Stimulated activated naive CD8-positive, alpha-beta T cell treated with anti-CD3 and anti-CD28 coated beads, Interleukin-15, amount 100 ng/mL, for 72 hours (primary cell): ENCODE data around the gene PHF2.

Experiments used
- ATAC-seq: fragments of 150-1000 bp; cut with Tn5 transposase; 2 replicates; pipeline ENCODE4 v1.10.0; 2021; ENCODE audit warnings: mild to moderate bottlenecking, moderate library complexity
- DNase-seq, 2 donors: peaks; one replicate each; pipeline ENCODE4 v3.0.0; 2021 to 2022
- H3K27ac Mint-ChIP-seq, 2 donors: one replicate each; pipeline ENCODE4 v1.8.0; 2022; ENCODE audit warnings: mild to moderate bottlenecking in 2 of 2, mixed read lengths in 2 of 2, moderate library complexity in 2 of 2
- H3K27me3 Mint-ChIP-seq: one replicate; pipeline ENCODE4 v1.8.0; 2022; ENCODE audit warnings: mixed read lengths
- H3K4me1 Mint-ChIP-seq: one replicate; pipeline ENCODE4 v1.8.0; 2022; ENCODE audit warnings: mild to moderate bottlenecking, mixed read lengths
- H3K4me3 Mint-ChIP-seq, 2 donors: one replicate each; pipeline ENCODE4 v1.8.0; 2022; ENCODE audit warnings: mild to moderate bottlenecking in 2 of 2, mixed read lengths in 2 of 2, moderate library complexity in 1 of 2
- H3K9me3 Mint-ChIP-seq, 2 donors: one replicate each; pipeline ENCODE4 v1.8.0; 2022; ENCODE audit warnings: mixed read lengths in 2 of 2

Gene PHF2

DNA sequence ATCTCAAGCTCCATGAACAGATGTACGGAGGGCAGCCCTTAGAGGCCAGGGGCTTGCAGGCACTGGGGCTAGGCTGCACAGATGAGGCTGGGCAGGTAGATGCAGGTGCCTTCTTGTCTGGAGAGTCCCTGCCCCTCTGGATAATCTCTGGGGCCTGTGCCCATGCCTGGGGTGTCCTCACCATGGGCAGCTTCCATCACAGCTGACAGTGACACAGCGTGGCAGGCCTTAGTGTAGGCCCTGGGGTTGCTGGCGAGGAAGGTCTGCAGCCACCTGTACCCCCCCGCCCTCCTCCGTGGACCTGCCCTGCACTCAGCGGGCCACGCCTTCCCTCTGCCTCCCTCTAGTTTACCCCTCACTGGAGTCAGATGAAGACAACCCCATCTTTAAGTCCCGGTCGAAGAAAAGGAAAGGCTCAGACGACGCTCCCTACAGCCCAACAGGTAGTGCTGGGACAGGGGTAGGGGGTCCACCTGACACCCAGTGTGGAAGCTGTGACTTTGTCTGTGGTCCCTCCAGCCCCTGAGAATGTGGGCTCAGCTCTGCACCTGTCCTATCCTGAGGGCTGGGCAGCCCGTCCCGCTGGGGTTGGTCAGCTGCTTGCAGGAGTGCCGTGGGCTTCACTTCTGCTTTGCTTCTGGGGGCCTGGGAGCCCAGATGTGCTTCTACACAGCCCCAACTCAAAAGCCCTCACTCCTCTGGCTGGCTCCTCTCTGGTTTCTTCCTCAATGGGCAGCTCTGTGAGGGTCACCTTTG lies 98.4 kb downstream of the PHF2 start:
- DNase-seq (peak in 1 of 2 donors; percentile 7), ATAC-seq (no peak)
- Mint-ChIP-seq H3K27ac (peak overlapping the region in 1 of 2 donors; percentile 27), H3K4me1 (no peaks in the 10 kb centered on the region), H3K9me3 (peaks cover 0 to 8% of the 10 kb centered on the region in 2 donors), H3K4me3 (no peak overlapping the region), H3K27me3 (no peaks in the 10 kb centered on the region)

GRCh38 chr9:93675336-93676150 lies 99.2 kb downstream of the PHF2 start:
- no peaks in the 10 kb centered on the region for H3K27me3 Mint-ChIP-seq
- ATAC-seq (peak; percentile 25), DNase-seq (peak in 1 of 2 donors; percentile 6)
- H3K4me1 Mint-ChIP-seq = no peaks in the 10 kb centered on the region
- peak overlapping the region in 1 of 2 donors; percentile 89 for H3K27ac Mint-ChIP-seq
- peaks cover 0 to 8% of the 10 kb centered on the region in 2 donors for H3K9me3 Mint-ChIP-seq
- H3K4me3 Mint-ChIP-seq = no peak overlapping the region

GRCh38 chr9:93676310-93677047 lies 100.1 kb downstream of the PHF2 start:
- peak in 1 of 2 donors; percentile 5 for DNase-seq
- no peak overlapping the region for H3K4me3 Mint-ChIP-seq
- no peak for ATAC-seq
- H3K27me3 Mint-ChIP-seq = no peaks in the 10 kb centered on the region
- H3K27ac Mint-ChIP-seq = peak overlapping the region in 1 of 2 donors; percentile 89
- H3K9me3 Mint-ChIP-seq = no peaks in the 10 kb centered on the region
- peaks cover under 1% of the 10 kb centered on the region for H3K4me1 Mint-ChIP-seq

- H3K9me3 Mint-ChIP-seq = no peaks in the 10 kb centered on the region
- H3K27me3 Mint-ChIP-seq = no peaks in the 10 kb centered on the region
- ATAC-seq = no peak
- H3K4me1 Mint-ChIP-seq = peaks cover 6% of the 10 kb centered on the region
- no peak overlapping the region for H3K4me3 Mint-ChIP-seq
- DNase-seq = peak in 1 of 2 donors; percentile 7
- no peak overlapping the region for H3K27ac Mint-ChIP-seq
These were observed 100.7 kb downstream of the PHF2 start for GRCh38 chr9:93677048-93677571.

GRCh38 chr9:93677641-93678136 lies 101.3 kb downstream of the PHF2 start:
- DNase-seq (peak in 1 of 2 donors; percentile 6), ATAC-seq (no peak)
- Mint-ChIP-seq H3K4me1 (peaks cover 10% of the 10 kb centered on the region), H3K27me3 (no peaks in the 10 kb centered on the region), H3K9me3 (no peaks in the 10 kb centered on the region), H3K4me3 (no peak overlapping the region), H3K27ac (no peak overlapping the region)

- Mint-ChIP-seq H3K4me1 (peaks cover 10% of the 10 kb centered on the region), H3K4me3 (no peak overlapping the region), H3K27me3 (no peaks in the 10 kb centered on the region), H3K27ac (peak overlapping the region in 1 of 2 donors; percentile 76), H3K9me3 (no peaks in the 10 kb centered on the region)
- ATAC-seq (no peak), DNase-seq (peak in 1 of 2 donors; percentile 3)
These were observed 102.0 kb downstream of the PHF2 start for GRCh38 chr9:93678199-93679019.

DNA sequence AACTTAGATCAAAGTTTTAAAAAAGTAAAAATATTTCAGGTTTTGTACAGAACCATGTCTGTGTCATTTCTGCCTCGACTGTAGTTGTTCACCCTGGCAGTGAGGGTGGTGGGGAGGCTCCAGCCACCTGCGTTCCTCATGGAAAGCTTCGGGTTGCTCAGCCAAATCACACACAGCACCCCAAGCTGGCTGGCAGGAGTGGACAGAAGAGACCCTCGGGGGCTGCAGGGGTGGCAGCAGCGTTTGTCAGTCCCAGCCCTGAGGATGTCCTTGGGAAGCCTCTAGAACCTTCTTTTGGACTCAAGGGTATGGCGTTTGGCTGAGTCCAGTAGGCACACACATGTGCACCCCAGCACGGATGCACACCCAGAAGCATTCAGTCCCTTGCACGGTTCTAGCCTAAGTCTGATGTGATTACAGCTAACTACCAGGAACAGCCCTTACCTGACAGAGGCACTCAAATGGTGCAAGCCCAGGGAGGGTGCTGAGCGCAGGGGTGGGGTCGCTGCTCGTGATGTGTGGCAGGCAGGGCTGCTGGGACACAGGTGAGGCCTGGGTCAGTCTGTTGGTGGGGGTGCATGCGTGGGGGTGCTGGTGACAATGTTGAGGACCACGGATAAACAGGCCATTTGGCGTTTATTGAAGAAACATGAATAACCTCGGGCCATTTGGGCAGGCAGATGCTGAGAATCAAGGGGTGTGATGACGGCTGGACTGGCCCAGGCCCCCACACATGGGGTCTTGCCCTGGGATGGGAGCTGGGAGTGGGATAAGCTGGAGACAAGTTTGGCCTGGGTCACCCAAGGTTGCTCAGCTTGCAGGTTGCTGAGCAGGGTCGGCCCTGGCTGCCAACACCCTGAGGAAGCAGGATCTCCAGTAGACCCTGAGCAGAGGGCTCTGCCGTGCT lies 103.4 kb downstream of the PHF2 start:
- no peaks in the 10 kb centered on the region for H3K27me3 Mint-ChIP-seq
- no peaks in the 10 kb centered on the region for H3K9me3 Mint-ChIP-seq
- H3K27ac Mint-ChIP-seq = no peak overlapping the region
- H3K4me3 Mint-ChIP-seq = no peak overlapping the region
- ATAC-seq (no peak), DNase-seq (peak in 1 of 2 donors; percentile 10)
- peaks cover 10% of the 10 kb centered on the region for H3K4me1 Mint-ChIP-seq

- H3K27me3 Mint-ChIP-seq = peaks cover 2% of the 10 kb centered on the region
- DNase-seq = peak in 1 of 2 donors; percentile 7
- peaks cover 10% of the 10 kb centered on the region for H3K4me1 Mint-ChIP-seq
- ATAC-seq = peak; percentile 24
- no peaks in the 10 kb centered on the region for H3K9me3 Mint-ChIP-seq
- H3K4me3 Mint-ChIP-seq = no peak overlapping the region
- no peak overlapping the region for H3K27ac Mint-ChIP-seq
These were observed 104.3 kb downstream of the PHF2 start for GRCh38 chr9:93680443-93681268.

GRCh38 chr9:93681269-93682154 lies 105.1 kb downstream of the PHF2 start:
- peaks cover 11% of the 10 kb centered on the region for H3K27me3 Mint-ChIP-seq
- DNase-seq = peak in 1 of 2 donors; percentile 6
- no peak overlapping the region for H3K4me3 Mint-ChIP-seq
- peak; percentile 24 for ATAC-seq
- no peak overlapping the region for H3K27ac Mint-ChIP-seq
- peaks cover 10% of the 10 kb centered on the region for H3K4me1 Mint-ChIP-seq
- no peaks in the 10 kb centered on the region for H3K9me3 Mint-ChIP-seq

DNA sequence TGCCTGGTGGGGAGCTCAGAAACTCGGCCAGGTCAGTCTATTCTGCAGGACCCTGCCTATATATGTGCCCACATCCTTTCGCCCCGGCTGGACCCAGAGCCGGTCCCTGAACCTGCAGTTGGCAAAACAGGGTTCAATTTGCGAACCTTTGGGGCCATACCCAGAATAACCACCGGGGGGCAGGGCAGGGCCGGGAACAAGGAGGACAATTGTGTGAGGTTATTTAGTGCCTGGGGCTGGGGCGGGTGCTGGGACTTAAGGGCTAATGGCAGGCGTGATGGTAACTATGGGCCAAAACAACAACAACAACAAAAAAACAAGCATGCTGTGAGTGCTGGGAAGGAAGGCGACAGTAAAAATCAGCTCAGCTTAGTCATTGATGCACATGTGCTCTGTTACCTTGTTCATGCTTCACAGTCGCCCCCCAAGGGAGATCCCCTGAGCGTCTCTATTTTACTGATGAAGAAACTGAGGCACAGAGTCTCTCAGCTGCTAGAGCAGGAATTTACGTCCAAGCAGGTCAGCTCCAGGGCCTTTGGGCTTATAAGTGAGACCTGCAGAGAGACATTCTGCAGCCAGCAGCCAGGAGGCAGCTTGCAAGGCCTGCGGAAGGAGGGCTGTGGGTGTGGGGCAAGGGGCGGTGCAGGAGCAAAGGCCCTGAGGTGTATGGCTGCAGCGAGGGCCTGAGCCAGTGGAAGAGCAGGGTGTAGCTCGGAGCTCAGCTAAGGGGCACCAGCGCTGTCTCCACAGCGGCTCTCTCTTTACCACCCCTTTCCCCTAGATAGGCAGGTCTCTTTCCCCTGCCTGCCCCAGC lies 106.0 kb downstream of the PHF2 start:
- Mint-ChIP-seq H3K4me1 (peaks cover 10% of the 10 kb centered on the region), H3K27ac (no peak overlapping the region), H3K9me3 (no peaks in the 10 kb centered on the region), H3K27me3 (peaks cover 13% of the 10 kb centered on the region), H3K4me3 (no peak overlapping the region)
- DNase-seq = peak; percentile 61 to 63
- ATAC-seq = peak; percentile 60

DNA sequence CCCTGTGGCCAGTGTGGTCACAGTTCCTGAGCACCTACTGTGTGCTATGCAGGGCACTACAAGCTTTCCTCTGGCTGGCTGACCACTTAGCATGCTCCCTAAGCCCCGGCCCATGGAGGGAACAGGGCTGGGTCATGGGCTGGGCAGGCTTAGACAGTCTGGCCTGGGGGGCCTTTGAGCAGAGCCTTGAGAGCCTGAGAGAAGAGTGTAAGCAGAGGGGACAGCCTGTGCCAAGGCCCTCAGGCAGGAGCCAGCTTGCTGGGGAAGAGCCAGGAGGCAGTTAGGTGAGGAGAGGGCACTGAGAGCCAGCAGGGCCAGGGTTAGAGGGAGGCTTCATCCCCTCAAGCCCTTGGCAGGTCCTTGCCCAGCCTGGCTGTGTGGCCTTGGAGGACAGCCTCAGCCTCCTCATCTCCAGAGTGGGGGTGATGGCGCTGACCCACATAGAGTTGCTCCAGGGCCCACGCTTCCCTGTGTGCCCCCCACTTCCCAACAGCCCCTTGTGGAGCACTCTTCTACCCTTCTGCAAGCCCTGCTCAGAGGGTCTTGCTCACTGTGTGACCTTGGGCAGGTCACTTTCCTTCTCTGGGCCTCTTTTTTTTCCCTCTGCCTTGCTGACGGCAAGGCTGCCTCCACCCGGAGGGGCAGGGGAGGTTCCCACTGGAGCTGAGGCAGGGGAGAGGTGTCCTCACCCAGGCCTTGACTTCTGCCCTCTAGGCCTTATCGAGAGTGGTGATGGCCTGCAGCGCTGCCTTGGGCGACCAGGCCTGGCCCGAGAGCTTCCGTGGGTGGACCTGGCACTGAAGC lies 107.1 kb downstream of the PHF2 start:
- DNase-seq (peak in 1 of 2 donors; percentile 6), ATAC-seq (no peak)
- Mint-ChIP-seq H3K4me3 (no peak overlapping the region), H3K27ac (no peak overlapping the region), H3K9me3 (peaks cover 0 to 3% of the 10 kb centered on the region in 2 donors), H3K27me3 (peaks cover 13% of the 10 kb centered on the region), H3K4me1 (peaks cover 10% of the 10 kb centered on the region)
